ENCODE results near the gene PRKN.

Gene PRKN

GRCh38 chr6:161368514-161368913 lies 1359.1 kb downstream of the PRKN start:
- no peak for TF ChIP-seq CTCF (IDR thresholded peaks at IDR 0.05; ENCODE audit: low read length)
- TF ChIP-seq EZH2 (IDR thresholded peaks at IDR 0.05; ENCODE audit: borderline replicate concordance, low read length), result no peak
- no peaks in the 10 kb centered on the region for H3F3A ChIP-seq (ENCODE audit: insufficient read depth, low read length)
- no peaks in the 10 kb centered on the region for H4K20me1 ChIP-seq (ENCODE audit: insufficient read depth, low read length)
- no peaks in the 10 kb centered on the region for H3K4me1 ChIP-seq (ENCODE audit: insufficient read depth, low read length, severe bottlenecking)
- no peaks in the 10 kb centered on the region for H3K9me3 ChIP-seq (ENCODE audit: low read length)
- no peak overlapping the region for H2AFZ ChIP-seq (ENCODE audit: low read length)
- H3K27me3 ChIP-seq (ENCODE audit: insufficient read depth, low read length), result no peaks in the 10 kb centered on the region; the same call in 1 of the 2 replicates
- H3K9ac ChIP-seq (ENCODE audit: low read length), result no peak overlapping the region
- no peak overlapping the region for H3K4me3 ChIP-seq (ENCODE audit: low read depth, low read length, poor library complexity, severe bottlenecking)
- no peaks in the 10 kb centered on the region for H3K79me2 ChIP-seq (ENCODE audit: insufficient read depth, low read length)
- no peak overlapping the region for H3K27ac ChIP-seq (ENCODE audit: low read depth, low read length, poor library complexity, severe bottlenecking)
- H3K36me3 ChIP-seq (ENCODE audit: insufficient read depth, low read length), result no peaks in the 10 kb centered on the region
- H3K4me2 ChIP-seq (ENCODE audit: low read length), result no peak overlapping the region
- no peaks in the 10 kb centered on the region for H3K9me2 ChIP-seq (ENCODE audit: low read depth, low read length)

GRCh38 chr6:161367472-161367871 lies 1360.1 kb downstream of the PRKN start:
- Histone ChIP-seq H3K9me3 (ENCODE audit: low read length) (0 out of 2 replicates have a peak, but pooled peaks cover 4% of the 10 kb centered on the region), H3K4me1 (ENCODE audit: insufficient read depth, low read length, severe bottlenecking) (no peaks in the 10 kb centered on the region), H2AFZ (ENCODE audit: low read length) (no peak overlapping the region), H3K36me3 (ENCODE audit: insufficient read depth, low read length) (no peaks in the 10 kb centered on the region), H3K4me3 (ENCODE audit: low read depth, low read length, poor library complexity, severe bottlenecking) (no peak overlapping the region), H3K4me2 (ENCODE audit: low read length) (no peak overlapping the region), H3K9ac (ENCODE audit: low read length) (no peak overlapping the region), H4K20me1 (ENCODE audit: insufficient read depth, low read length) (no peaks in the 10 kb centered on the region), H3K79me2 (ENCODE audit: insufficient read depth, low read length) (no peaks in the 10 kb centered on the region), H3K27ac (ENCODE audit: low read depth, low read length, poor library complexity, severe bottlenecking) (no peak overlapping the region), H3F3A (ENCODE audit: insufficient read depth, low read length) (no peaks in the 10 kb centered on the region), H3K27me3 (ENCODE audit: insufficient read depth, low read length) (no peaks in the 10 kb centered on the region; the same call in 1 of the 2 replicates), H3K9me2 (ENCODE audit: low read depth, low read length) (no peaks in the 10 kb centered on the region)
- TF ChIP-seq EZH2 (IDR thresholded peaks at IDR 0.05; ENCODE audit: borderline replicate concordance, low read length) (no peak), CTCF (IDR thresholded peaks at IDR 0.05; ENCODE audit: low read length) (no peak)

GRCh38 chr6:161366301-161366923 lies 1361.2 kb downstream of the PRKN start:
- no peak overlapping the region for H3K4me3 ChIP-seq (ENCODE audit: low read depth, low read length, poor library complexity, severe bottlenecking)
- no peaks in the 10 kb centered on the region; the same call in 1 of the 2 replicates for H3K27me3 ChIP-seq (ENCODE audit: insufficient read depth, low read length)
- H3K9me3 ChIP-seq (ENCODE audit: low read length), result 0 out of 2 replicates have a peak, but pooled peaks cover 4% of the 10 kb centered on the region
- TF ChIP-seq CTCF (IDR thresholded peaks at IDR 0.05; ENCODE audit: low read length) (no peak), EZH2 (IDR thresholded peaks at IDR 0.05; ENCODE audit: borderline replicate concordance, low read length) (no peak)
- H3K4me1 ChIP-seq (ENCODE audit: insufficient read depth, low read length, severe bottlenecking), result no peaks in the 10 kb centered on the region
- no peak overlapping the region for H3K27ac ChIP-seq (ENCODE audit: low read depth, low read length, poor library complexity, severe bottlenecking)
- H3F3A ChIP-seq (ENCODE audit: insufficient read depth, low read length), result no peaks in the 10 kb centered on the region
- H2AFZ ChIP-seq (ENCODE audit: low read length), result no peak overlapping the region
- no peak overlapping the region for H3K4me2 ChIP-seq (ENCODE audit: low read length)
- H3K79me2 ChIP-seq (ENCODE audit: insufficient read depth, low read length), result no peaks in the 10 kb centered on the region
- H4K20me1 ChIP-seq (ENCODE audit: insufficient read depth, low read length), result no peaks in the 10 kb centered on the region
- no peak overlapping the region for H3K9ac ChIP-seq (ENCODE audit: low read length)
- no peaks in the 10 kb centered on the region for H3K9me2 ChIP-seq (ENCODE audit: low read depth, low read length)
- no peaks in the 10 kb centered on the region for H3K36me3 ChIP-seq (ENCODE audit: insufficient read depth, low read length)

Data from OCI-LY1 (cell line).